B cell (primary cell): ENCODE results near the gene COL2A1.

ENCODE experiments used
- EZH2 ChIP-seq: IDR thresholded peaks from 2 replicates; pipeline ENCODE4 v1.6.1; 2012; ENCODE audit warnings: borderline replicate concordance, low read depth, mild to moderate bottlenecking, moderate library complexity, low read length; ENCODE audit not compliant: insufficient read depth, poor library complexity, severe bottlenecking
- TF ChIP-seq, protein P1 (sequence below): fragments of 200-600 bp; IDR thresholded peaks from one replicate; pipeline ENCODE4 v1.8.0; 2022; ENCODE audit warnings: antibody characterized with exemption, mild to moderate bottlenecking

DNA sequence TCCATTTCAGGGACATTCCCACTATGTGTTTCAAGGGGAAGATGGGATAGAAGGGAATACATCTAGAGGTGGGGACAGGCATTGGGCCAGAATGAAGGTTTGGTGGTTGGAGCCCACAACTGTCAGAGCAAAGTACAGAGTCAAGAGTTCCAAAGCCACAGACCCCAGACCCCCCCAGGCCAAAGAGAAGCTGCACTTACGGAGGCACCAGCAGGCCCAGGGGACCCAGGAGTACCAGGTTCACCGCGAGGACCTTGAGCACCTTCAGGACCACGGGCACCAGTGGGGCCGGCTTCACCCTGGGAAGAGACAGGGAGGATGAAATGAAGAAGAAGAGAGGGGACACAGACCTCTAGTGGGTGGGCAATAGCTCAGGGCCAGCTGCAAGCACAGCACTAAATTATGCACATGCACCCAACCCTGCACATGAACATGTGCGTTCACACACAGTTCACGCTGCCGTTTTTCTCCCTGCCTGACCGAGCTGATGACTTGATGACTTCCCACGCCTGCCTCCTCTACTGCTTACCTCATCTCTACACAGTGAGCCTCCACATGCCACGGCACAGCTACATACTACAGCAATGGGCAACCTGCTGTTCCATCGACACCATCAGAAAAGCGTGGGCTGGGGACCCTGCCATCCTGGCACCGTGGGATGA, 16.7 kb downstream of the COL2A1 start:
- no peak for TF ChIP-seq EZH2
- TF ChIP-seq, protein P1, sequence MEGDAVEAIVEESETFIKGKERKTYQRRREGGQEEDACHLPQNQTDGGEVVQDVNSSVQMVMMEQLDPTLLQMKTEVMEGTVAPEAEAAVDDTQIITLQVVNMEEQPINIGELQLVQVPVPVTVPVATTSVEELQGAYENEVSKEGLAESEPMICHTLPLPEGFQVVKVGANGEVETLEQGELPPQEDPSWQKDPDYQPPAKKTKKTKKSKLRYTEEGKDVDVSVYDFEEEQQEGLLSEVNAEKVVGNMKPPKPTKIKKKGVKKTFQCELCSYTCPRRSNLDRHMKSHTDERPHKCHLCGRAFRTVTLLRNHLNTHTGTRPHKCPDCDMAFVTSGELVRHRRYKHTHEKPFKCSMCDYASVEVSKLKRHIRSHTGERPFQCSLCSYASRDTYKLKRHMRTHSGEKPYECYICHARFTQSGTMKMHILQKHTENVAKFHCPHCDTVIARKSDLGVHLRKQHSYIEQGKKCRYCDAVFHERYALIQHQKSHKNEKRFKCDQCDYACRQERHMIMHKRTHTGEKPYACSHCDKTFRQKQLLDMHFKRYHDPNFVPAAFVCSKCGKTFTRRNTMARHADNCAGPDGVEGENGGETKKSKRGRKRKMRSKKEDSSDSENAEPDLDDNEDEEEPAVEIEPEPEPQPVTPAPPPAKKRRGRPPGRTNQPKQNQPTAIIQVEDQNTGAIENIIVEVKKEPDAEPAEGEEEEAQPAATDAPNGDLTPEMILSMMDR = no peak
